Peyer's patch (tissue), 4 donors: Measurements from ENCODE around the gene KCNIP4. TPM values are rescaled to one million over a fixed set of nuclear protein-coding genes. Genes with fewer than 3 reads are reported as not detected.

Experiments
- DNase-seq, 3 donors: peaks; one replicate each; pipeline ENCODE4 v3.0.0-alpha.2; 2017 to 2019
- H3K27ac ChIP-seq, 4 donors: fragments of 200-600 bp; sonication (generic); one replicate each; pipeline ENCODE4 v1.5.1; 2016 to 2019
- H3K27me3 ChIP-seq, 2 donors: fragments of 200-600 bp; sonication (generic); one replicate each; pipeline ENCODE4 v1.5.1; 2019
- H3K36me3 ChIP-seq, 3 donors: fragments of 200-600 bp; sonication (generic); one replicate each; pipeline ENCODE4 v1.5.1; 2016 to 2019
- H3K4me1 ChIP-seq, 4 donors: fragments of 200-600 bp; sonication (generic); one replicate each; pipeline ENCODE4 v1.5.1; 2016 to 2019
- H3K4me3 ChIP-seq, 4 donors: fragments of 200-600 bp; sonication (generic); 1 replicate in 3 of 4; 2 replicates in 1 of 4; pipeline ENCODE4 v1.5.1; 2016 to 2019; ENCODE audit warnings: mild to moderate bottlenecking in 1 of 4
- H3K9me3 ChIP-seq, 4 donors: fragments of 200-600 bp; sonication (generic); one replicate each; pipeline ENCODE4 v1.5.1; 2016 to 2019; ENCODE audit warnings: mild to moderate bottlenecking in 1 of 4
- POLR2A ChIP-seq, 2 donors: fragments of 450-650 bp; IDR thresholded peaks; one replicate each; pipeline ENCODE4 v1.5.1; 2017; ENCODE audit warnings: antibody characterized with exemption in 2 of 2, mild to moderate bottlenecking in 2 of 2, moderate library complexity in 2 of 2
- total RNA-seq, 4 donors: library from RNA; depleted of rRNA; stranded (reverse); fragments of >200 nt; gene quantifications; one replicate each; pipeline ENCODE4 v1.1.0, GENCODE V29; 2016
- TF ChIP-seq, protein P1 (sequence below), 6 experiments: fragments of 450-650 bp in 4 of 6; fragments of 200-600 bp in 2 of 6; sonication (generic) in 1 of 6; IDR thresholded peaks; one replicate each; pipeline ENCODE4 v1.5.1; 2017 to 2019; ENCODE audit warnings: antibody characterized with exemption in 6 of 6, mild to moderate bottlenecking in 3 of 6, moderate library complexity in 1 of 6

KCNIP4 gene
- total RNA-seq, 4 donors from 2014 or later: 2.8 TPM; not detected in 3

DNA sequence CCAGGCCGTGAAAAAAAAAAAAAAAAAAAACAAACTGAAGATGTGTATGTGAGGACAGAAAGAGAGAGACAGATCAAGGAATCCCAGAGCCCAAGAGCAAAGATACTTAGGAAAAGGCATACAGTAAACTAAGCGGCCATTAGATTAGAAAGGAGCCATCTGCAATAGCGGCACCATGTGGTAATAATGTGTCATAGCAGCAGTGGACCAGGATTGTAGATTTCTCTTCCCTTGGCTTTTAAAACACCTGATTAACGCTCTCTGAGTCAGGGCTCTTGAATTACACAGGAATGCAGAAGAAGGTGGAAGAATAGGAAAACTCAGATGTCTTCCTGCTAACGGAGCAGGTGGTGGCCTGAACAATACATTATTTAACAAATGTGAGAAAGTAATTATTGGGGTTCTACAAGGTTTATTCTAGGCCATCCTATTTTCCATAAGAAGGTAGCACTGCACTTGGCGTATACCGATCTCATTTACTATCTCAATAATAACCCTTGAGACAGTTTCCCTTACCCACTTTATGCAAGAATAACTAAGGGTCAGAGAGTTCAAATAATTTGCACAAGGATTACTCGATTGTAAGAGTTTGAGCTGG is 182.7 kb downstream of the KCNIP4 start:
- no peak for TF ChIP-seq POLR2A (IDR thresholded peaks at IDR 0.05)
- TF ChIP-seq, protein P1, sequence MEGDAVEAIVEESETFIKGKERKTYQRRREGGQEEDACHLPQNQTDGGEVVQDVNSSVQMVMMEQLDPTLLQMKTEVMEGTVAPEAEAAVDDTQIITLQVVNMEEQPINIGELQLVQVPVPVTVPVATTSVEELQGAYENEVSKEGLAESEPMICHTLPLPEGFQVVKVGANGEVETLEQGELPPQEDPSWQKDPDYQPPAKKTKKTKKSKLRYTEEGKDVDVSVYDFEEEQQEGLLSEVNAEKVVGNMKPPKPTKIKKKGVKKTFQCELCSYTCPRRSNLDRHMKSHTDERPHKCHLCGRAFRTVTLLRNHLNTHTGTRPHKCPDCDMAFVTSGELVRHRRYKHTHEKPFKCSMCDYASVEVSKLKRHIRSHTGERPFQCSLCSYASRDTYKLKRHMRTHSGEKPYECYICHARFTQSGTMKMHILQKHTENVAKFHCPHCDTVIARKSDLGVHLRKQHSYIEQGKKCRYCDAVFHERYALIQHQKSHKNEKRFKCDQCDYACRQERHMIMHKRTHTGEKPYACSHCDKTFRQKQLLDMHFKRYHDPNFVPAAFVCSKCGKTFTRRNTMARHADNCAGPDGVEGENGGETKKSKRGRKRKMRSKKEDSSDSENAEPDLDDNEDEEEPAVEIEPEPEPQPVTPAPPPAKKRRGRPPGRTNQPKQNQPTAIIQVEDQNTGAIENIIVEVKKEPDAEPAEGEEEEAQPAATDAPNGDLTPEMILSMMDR (IDR thresholded peaks at IDR 0.05): peak in 5 of 6 experiments; percentile 27 to 66 (median 62)
- Histone ChIP-seq H3K9me3 (no peaks in the 10 kb centered on the region), H3K4me3 (no peak overlapping the region), H3K27me3 (no peaks in the 10 kb centered on the region), H3K36me3 (no peaks in the 10 kb centered on the region), H3K27ac (no peak overlapping the region), H3K4me1 (no peaks in the 10 kb centered on the region)
- DNase-seq: peak in 1 of 3 donors; percentile 56

GRCh38 chr4:21763855-21764254 is 184.7 kb downstream of the KCNIP4 start:
- no peak for TF ChIP-seq POLR2A (IDR thresholded peaks at IDR 0.05)
- TF ChIP-seq, protein P1 (IDR thresholded peaks at IDR 0.05): no peak
- DNase-seq: no peak
- no peaks in the 10 kb centered on the region for H3K27me3 ChIP-seq

DNA sequence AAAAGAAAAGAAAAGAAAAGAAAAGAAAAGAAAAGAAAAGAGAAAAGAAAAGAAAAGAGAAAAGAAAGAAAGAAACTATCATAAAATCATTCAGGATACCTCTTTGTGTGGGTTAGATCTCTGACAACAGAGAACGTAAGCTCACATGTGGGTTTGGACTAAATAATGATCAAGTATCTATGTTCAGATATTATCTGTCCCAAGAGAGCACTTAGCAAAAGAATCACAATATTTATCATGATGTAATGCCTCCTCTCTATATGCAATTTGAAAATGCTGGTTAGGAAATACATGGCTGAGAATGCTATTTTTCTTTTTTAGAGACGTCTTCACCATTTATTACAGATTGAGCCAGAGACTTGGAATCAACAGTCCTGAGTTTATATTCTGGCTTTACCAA is 191.3 kb downstream of the KCNIP4 start:
- Histone ChIP-seq H3K36me3 (no peaks in the 10 kb centered on the region), H3K4me3 (no peak overlapping the region), H3K27ac (no peak overlapping the region), H3K9me3 (no peaks in the 10 kb centered on the region), H3K27me3 (no peaks in the 10 kb centered on the region), H3K4me1 (no peaks in the 10 kb centered on the region)
- DNase-seq: no peak
- TF ChIP-seq, protein P1 (IDR thresholded peaks at IDR 0.05): no peak
- TF ChIP-seq POLR2A (IDR thresholded peaks at IDR 0.05): no peak

More at GRCh38 chr4:21763855-21764254, 184.7 kb downstream of the KCNIP4 start:
- H3K9me3 ChIP-seq: no peaks in the 10 kb centered on the region
- no peaks in the 10 kb centered on the region for H3K4me1 ChIP-seq
- H3K4me3 ChIP-seq: no peak overlapping the region
- no peak overlapping the region for H3K27ac ChIP-seq
- no peaks in the 10 kb centered on the region for H3K36me3 ChIP-seq

- Histone ChIP-seq H3K9me3 (no peaks in the 10 kb centered on the region), H3K27ac (no peak overlapping the region), H3K27me3 (no peaks in the 10 kb centered on the region), H3K4me3 (no peak overlapping the region), H3K36me3 (no peaks in the 10 kb centered on the region), H3K4me1 (no peaks in the 10 kb centered on the region)
- no peak for DNase-seq
- TF ChIP-seq, protein P1 (IDR thresholded peaks at IDR 0.05): no peak
- no peak for TF ChIP-seq POLR2A (IDR thresholded peaks at IDR 0.05)
Observed at GRCh38 chr4:21753084-21753760, 195.3 kb downstream of the KCNIP4 start.

GRCh38 chr4:21752616-21753015 is 196.0 kb downstream of the KCNIP4 start:
- TF ChIP-seq, protein P1 (IDR thresholded peaks at IDR 0.05): no peak

More at GRCh38 chr4:21752616-21753015, 196.0 kb downstream of the KCNIP4 start:
- H3K27me3 ChIP-seq: no peaks in the 10 kb centered on the region
- H3K27ac ChIP-seq: no peak overlapping the region
- no peaks in the 10 kb centered on the region for H3K9me3 ChIP-seq
- H3K4me1 ChIP-seq: no peaks in the 10 kb centered on the region
- no peak overlapping the region for H3K4me3 ChIP-seq
- no peak for DNase-seq
- no peaks in the 10 kb centered on the region for H3K36me3 ChIP-seq
